CD14-positive monocyte (primary cell): Measurements from ENCODE around the gene CNTNAP2. TPM values are rescaled to one million over a fixed set of nuclear protein-coding genes. Genes with fewer than 3 reads are reported as not detected.

ENCODE experiments used
- DNase-seq, 3 donors: peaks; one replicate each; pipeline ENCODE4 v3.0.0-alpha.2; 2011 to 2022
- H2AFZ ChIP-seq: 2 replicates; pipeline ENCODE4 v1.6.0; 2012; ENCODE audit warnings: mild to moderate bottlenecking, low read depth, low read length, inconsistent platforms; ENCODE audit not compliant: insufficient read depth, poor library complexity, severe bottlenecking
- H3K27ac ChIP-seq, 2 donors: 1 replicate in 1 of 2; 2 replicates in 1 of 2; pipeline ENCODE4 v1.5.1; 2012 to 2013; ENCODE audit warnings: low read length in 2 of 2, control low read depth in 1 of 2, inconsistent platforms in 1 of 2, low read depth in 1 of 2, mild to moderate bottlenecking in 1 of 2
- H3K27me3 ChIP-seq, 2 donors: one replicate each; pipeline versions ENCODE4 v1.6.0 to v1.6.1; 2011 to 2013; ENCODE audit warnings: low read length in 2 of 2; ENCODE audit not compliant: control insufficient read depth in 2 of 2, insufficient read depth in 2 of 2
- H3K36me3 ChIP-seq, 2 donors: replicated peaks in 1 of 2; 1 replicate in 1 of 2; 2 replicates in 1 of 2; pipeline versions ENCODE4 v1.5.1 to v1.6.1; 2012 to 2013; ENCODE audit warnings: low read length in 2 of 2, control low read depth in 1 of 2, inconsistent platforms in 1 of 2, mild to moderate bottlenecking in 1 of 2; ENCODE audit not compliant: insufficient read depth in 2 of 2, control insufficient read depth in 1 of 2
- H3K4me1 ChIP-seq, 2 donors: 1 replicate in 1 of 2; 2 replicates in 1 of 2; pipeline versions ENCODE4 v1.5.1 to v1.6.1; 2012 to 2013; ENCODE audit warnings: low read length in 2 of 2, control low read depth in 1 of 2, inconsistent platforms in 1 of 2, mild to moderate bottlenecking in 1 of 2, moderate library complexity in 1 of 2; ENCODE audit not compliant: insufficient read depth in 2 of 2, control insufficient read depth in 1 of 2
- H3K4me2 ChIP-seq: replicated peaks from 2 replicates; pipeline ENCODE3; 2012; ENCODE audit warnings: low read length, moderate library complexity, mild to moderate bottlenecking; ENCODE audit not compliant: poor library complexity, severe bottlenecking; ENCODE audit errors: extremely low read depth
- H3K4me3 ChIP-seq, 3 experiments: fragments of 200-600 bp in 1 of 3; sonication (generic) in 1 of 3; replicated peaks in 1 of 3; 1 replicate in 2 of 3; 2 replicates in 1 of 3; pipeline ENCODE4 v1.5.1; 2011 to 2013; ENCODE audit warnings: low read length in 3 of 3, mild to moderate bottlenecking in 3 of 3, control low read depth in 2 of 3, low read depth in 2 of 3, inconsistent platforms in 1 of 3, moderate library complexity in 1 of 3
- H3K79me2 ChIP-seq: 2 replicates; pipeline ENCODE4 v1.6.0; 2012; ENCODE audit warnings: mild to moderate bottlenecking, control low read depth, inconsistent platforms, low read length, moderate library complexity; ENCODE audit not compliant: insufficient read depth
- H3K9ac ChIP-seq: 2 replicates; pipeline ENCODE4 v1.6.0; 2017; ENCODE audit warnings: low read length, mild to moderate bottlenecking; ENCODE audit not compliant: insufficient read depth, poor library complexity, severe bottlenecking
- H3K9me3 ChIP-seq, 2 donors: replicated peaks in 1 of 2; 1 replicate in 1 of 2; 2 replicates in 1 of 2; pipeline versions ENCODE4 v1.5.1 to v1.6.1; 2012 to 2013; ENCODE audit warnings: low read length in 2 of 2, control low read depth in 1 of 2; ENCODE audit not compliant: control insufficient read depth in 1 of 2, insufficient read depth in 1 of 2
- H4K20me1 ChIP-seq: 2 replicates; pipeline ENCODE4 v1.6.0; 2012; ENCODE audit warnings: mild to moderate bottlenecking, low read length, control low read depth, moderate library complexity; ENCODE audit not compliant: insufficient read depth
- H3K27ac Mint-ChIP-seq, 7 donors: one replicate each; pipeline ENCODE4 v1.8.0; 2020; ENCODE audit warnings: mild to moderate bottlenecking in 7 of 7, mixed read lengths in 7 of 7, moderate library complexity in 6 of 7, inconsistent platforms in 2 of 7
- H3K27me3 Mint-ChIP-seq, 3 donors: one replicate each; pipeline ENCODE4 v1.8.0; 2021 to 2022; ENCODE audit warnings: low read depth in 3 of 3, mild to moderate bottlenecking in 3 of 3, mixed read lengths in 3 of 3, moderate library complexity in 3 of 3, inconsistent platforms in 1 of 3
- H3K36me3 Mint-ChIP-seq, 2 donors: one replicate each; pipeline ENCODE4 v1.8.0; 2020; ENCODE audit warnings: mixed read lengths in 2 of 2, inconsistent platforms in 1 of 2, mild to moderate bottlenecking in 1 of 2
- H3K4me1 Mint-ChIP-seq: one replicate; pipeline ENCODE4 v1.8.0; 2020; ENCODE audit warnings: mild to moderate bottlenecking, mixed read lengths
- H3K4me3 Mint-ChIP-seq, 2 donors: one replicate each; pipeline ENCODE4 v1.8.0; 2020; ENCODE audit warnings: mild to moderate bottlenecking in 2 of 2, mixed read lengths in 2 of 2, moderate library complexity in 1 of 2
- H3K9me3 Mint-ChIP-seq, 7 donors: one replicate each; pipeline ENCODE4 v1.8.0; 2020 to 2022; ENCODE audit warnings: mixed read lengths in 7 of 7, mild to moderate bottlenecking in 6 of 7, moderate library complexity in 6 of 7, inconsistent platforms in 2 of 7
- CTCF ChIP-seq: fragments of 200-600 bp; IDR thresholded peaks from one replicate; pipeline ENCODE4 v1.8.0; 2022; ENCODE audit warnings: antibody characterized with exemption, mild to moderate bottlenecking
- WGBS: methylation state at CpG from one replicate; pipeline ENCODE4 v1.1.5; 2013; ENCODE audit warnings: missing lambda C conversion rate; ENCODE audit not compliant: insufficient coverage; 5-methylcytosine and 5-hydroxymethylcytosine counted together
- intact Hi-C, 2 donors: fragments of 100-400 bp; cut with micrococcal nuclease; formaldehyde crosslinking; loops; one replicate each; pipeline versions ENCODE4 v1.15.0 to v1.15.1; 2023
- polyA plus RNA-seq, 3 donors: library from polyadenylated mRNA; depleted of rRNA in 1 of 3; unstranded in 2 of 3; stranded (reverse) in 1 of 3; fragments of 300-500 nt in 2 of 3; fragments of >200 nt in 1 of 3; fragmentation: Illumina TruSeq in 2 of 3; gene quantifications; 1 replicate in 2 of 3; 2 replicates in 1 of 3; pipeline ENCODE4 v1.2.3, GENCODE V29; 2012 to 2021

Gene CNTNAP2
- polyA plus RNA-seq, 3 donors: 0.01 TPM; not detected in 2

GRCh38 chr7:147060070-147060469, 943.5 kb downstream of the CNTNAP2 start:
- no peak for DNase-seq
- H3K9me3 Mint-ChIP-seq: peaks cover 0 to 4% (median 2%) of the 10 kb centered on the region in 7 donors
- Histone ChIP-seq H3K27ac (no peak overlapping the region), H3K36me3 (no peaks in the 10 kb centered on the region), H3K4me3 (no peak overlapping the region), H3K4me1 (no peaks in the 10 kb centered on the region), H4K20me1 (no peaks in the 10 kb centered on the region), H3K4me2 (no peak overlapping the region), H3K9ac (no peak overlapping the region), H3K9me3 (no peaks in the 10 kb centered on the region), H2AFZ (no peak overlapping the region), H3K27me3 (no peaks in the 10 kb centered on the region), H3K79me2 (no peaks in the 10 kb centered on the region)
- 90% methylated on average over 2 of the region's 3 CpGs for WGBS
- H3K4me1 Mint-ChIP-seq: peaks cover 7% of the 10 kb centered on the region
- intact Hi-C loops: no loop called here
- H3K36me3 Mint-ChIP-seq: no peaks in the 10 kb centered on the region
- H3K4me3 Mint-ChIP-seq: no peak overlapping the region
- no peak for TF ChIP-seq CTCF
- H3K27ac Mint-ChIP-seq: no peak overlapping the region
- no peaks in the 10 kb centered on the region for H3K27me3 Mint-ChIP-seq

- H3K27ac ChIP-seq: no peak overlapping the region
- Mint-ChIP-seq H3K27me3 (no peaks in the 10 kb centered on the region), H3K4me1 (peaks cover 7% of the 10 kb centered on the region), H3K27ac (no peak overlapping the region), H3K4me3 (no peak overlapping the region), H3K9me3 (peaks cover 0 to 7% (median 2%) of the 10 kb centered on the region in 7 donors), H3K36me3 (no peaks in the 10 kb centered on the region)
- H3K4me2 ChIP-seq: no peak overlapping the region
- H3K4me3 ChIP-seq: no peak overlapping the region
- no peaks in the 10 kb centered on the region for H3K79me2 ChIP-seq
- DNase-seq: peak in 1 of 3 donors; percentile 13
- H2AFZ ChIP-seq: no peak overlapping the region
- no peaks in the 10 kb centered on the region for H3K4me1 ChIP-seq
- no peaks in the 10 kb centered on the region for H3K9me3 ChIP-seq
- no CpG with 5 or more reads among the region's 4 CpGs for WGBS
- H3K9ac ChIP-seq: no peak overlapping the region
- H4K20me1 ChIP-seq: no peaks in the 10 kb centered on the region
- H3K27me3 ChIP-seq: no peaks in the 10 kb centered on the region
- no peak for TF ChIP-seq CTCF
- no peaks in the 10 kb centered on the region for H3K36me3 ChIP-seq
- intact Hi-C loops: no loop called here
These were observed 946.3 kb downstream of the CNTNAP2 start for GRCh38 chr7:147062897-147063296.
